Right hindlimb (tissue), 1 donor: ENCODE results near the gene SORCS2.

Experiments
- DNase-seq: peaks from one replicate; pipeline ENCODE4 v3.0.0-alpha.2; 2018

The SORCS2 gene

DNA sequence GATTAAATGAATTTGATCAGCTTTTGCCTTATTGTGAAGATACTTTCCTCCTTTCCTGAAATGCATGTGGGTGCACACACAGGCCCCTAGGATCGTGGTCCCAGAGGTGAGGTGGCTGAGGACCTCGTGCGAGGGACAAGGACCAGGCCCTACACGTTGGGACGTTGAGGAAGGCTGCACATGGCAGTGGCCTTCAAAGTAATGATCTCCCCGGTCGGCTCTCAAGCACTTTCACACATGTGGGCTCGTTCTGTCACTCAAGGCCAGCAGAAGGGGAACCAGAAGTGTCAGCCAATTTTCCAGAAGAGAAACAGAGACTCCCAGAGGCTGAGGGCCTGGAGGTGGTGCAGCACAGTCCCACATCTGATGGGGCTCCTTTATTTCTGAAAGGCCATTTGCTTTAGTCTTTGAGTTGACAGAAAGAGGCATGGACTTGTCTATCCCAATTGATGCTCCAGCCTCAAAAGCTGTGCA, 550.5 kb downstream of the SORCS2 start:
- DNase-seq = no peak

- no peak for DNase-seq
Measured at GRCh38 chr4:7744142-7744804, 551.9 kb downstream of the SORCS2 start.

DNA sequence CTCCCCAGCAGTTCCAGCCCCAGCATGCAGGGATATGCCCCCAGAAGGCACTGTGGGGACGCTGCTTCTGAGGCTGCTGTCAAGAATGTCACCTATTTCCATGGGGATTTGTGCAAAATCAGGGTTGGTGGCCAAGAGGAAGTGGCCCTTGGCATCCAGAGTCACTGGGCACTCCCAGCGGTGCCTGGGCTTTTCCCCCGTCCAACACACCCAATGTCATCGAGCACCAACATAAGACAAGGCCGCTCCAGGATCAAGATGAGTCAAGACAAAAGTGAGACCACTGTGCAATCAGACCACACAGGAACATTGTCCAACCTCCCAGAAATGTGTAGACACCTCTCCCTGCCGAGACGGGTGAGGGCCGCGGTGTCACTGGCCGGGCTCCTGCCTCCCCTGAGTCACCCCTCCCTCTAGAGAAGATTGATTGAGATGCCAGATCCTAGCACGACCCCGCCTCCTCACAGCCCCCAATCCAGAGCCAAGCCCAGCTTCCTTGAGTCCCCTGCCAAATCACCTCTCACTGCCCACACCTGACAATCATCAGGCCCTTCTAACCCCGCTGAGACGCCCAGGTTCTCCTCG, 553.1 kb downstream of the SORCS2 start:
- DNase-seq = no peak

DNA sequence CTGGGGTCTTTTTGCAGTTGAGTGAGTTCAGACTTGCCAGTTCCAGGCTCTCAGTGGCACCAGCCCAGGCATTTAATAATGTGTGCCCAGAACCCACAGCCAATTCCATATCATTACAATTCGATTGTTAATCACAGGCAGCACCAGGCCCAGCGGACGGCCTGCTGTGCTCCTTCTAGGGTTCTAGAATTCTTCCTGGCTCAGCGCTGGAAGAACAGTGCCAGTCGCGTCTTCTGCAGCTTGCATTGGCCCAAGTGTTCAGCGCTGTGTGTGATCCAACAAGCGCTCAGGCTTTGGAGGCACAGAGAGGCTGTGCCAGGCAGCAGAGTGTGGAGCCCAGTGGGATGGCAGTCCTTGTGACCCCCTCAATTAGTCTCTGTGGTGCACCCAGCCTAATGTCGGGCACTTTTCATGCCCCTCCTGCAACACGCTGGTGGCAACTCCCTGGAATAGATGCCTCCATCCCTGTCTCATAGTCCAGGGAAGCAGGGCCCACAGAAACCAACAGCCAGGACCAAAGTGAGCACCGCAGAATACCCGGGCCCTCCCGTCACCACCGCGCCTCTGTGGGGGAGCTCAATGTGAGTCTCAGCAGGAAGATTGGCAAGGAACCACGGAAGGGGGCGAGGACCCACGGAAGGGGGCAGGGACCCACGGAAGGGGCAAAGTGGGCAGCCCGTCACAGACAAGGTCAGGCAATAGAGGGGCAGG, 554.2 kb downstream of the SORCS2 start:
- no peak for DNase-seq

DNA sequence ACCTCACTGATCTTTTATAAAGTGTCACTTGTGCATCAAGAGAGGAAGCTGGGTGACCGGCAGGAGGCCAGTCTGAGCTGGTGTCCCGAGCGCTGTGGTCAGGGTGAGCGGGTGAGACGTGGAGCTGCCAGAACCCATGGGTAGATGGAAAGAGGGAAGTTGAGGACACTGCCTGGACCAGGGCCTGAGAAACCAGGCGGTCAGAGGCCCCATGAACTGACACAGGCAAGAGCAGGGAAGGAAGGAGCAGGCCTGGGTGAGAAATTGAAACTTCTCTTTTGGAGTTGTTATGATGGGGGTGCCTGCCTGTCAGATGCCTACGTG, 554.7 kb downstream of the SORCS2 start:
- no peak for DNase-seq

DNA sequence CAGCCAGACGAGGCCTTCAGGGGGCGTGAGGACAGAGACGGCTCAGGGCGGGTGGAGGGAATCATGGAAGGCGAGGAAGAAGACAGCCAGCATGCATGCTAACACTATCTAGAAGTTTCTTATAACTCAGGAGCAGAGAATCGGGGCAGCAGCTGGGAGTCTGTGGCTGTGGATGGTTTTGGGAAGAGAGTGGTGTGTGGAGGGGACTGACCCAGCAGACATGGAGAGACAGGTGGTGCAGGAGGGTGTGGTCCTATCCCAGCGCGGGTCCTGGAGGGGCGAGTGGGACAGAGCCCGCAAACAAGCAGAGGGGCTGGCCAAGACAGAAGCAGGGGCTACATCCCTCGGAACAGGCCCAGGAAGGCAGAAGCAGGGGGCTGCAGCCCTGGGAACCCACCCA, 555.2 kb downstream of the SORCS2 start:
- no peak for DNase-seq

DNA sequence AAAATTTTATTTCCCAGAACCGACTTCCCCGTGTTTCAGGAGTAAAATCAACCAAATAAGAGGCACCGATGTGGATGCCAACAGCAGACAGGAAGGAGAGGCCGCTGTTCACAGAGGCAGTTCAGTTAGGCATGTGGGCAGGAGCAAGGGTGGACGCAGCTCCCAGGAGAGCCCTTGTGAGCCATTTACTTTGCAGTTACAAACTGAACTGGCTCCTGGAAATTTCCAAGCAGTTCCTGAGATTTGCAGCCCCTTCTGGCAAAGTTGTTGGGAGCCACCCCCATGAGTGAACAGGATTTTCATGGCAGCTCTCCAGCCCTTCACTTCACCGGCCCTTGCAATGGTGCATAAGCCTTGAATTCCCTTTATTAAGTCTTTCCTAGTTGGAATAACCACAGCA, 558.2 kb downstream of the SORCS2 start:
- peak; percentile 61 for DNase-seq

DNA sequence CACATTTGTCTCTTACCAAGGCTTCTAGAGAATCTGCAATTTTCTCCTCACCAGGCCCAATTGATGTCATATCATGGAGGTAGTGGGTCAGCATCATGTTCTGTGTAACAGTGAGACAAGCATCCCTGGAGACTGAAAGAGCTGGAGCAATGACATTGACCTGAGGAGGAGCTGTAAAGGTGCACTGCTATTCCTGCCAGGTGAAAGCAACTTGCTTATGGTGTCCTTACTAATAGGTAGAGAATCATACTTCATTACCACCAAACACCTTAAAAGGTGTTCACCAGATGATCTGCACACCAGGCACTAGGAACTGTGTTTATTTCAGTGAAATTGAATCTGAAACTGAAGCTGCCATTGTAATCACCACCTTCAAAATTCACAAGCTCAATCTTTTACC, 558.6 kb downstream of the SORCS2 start:
- no peak for DNase-seq

DNA sequence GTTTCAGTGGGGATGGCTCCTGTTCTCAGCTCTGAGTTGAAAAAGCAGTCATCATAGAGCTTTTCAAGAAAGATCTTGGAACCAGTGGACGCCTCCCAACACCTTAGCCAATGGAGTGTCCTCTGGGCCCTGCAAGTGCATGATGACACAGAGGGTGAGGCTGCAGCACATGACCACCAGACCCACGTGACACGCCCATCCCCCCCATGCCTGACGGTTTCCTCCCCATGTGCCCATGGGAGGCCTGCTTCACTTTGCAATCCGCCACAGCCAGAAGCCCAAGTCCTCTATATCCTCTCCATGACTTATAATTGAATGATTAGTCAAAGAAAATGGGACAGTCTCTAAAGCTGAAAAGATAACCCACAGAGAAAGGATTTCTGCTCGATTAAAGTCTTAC, 560.3 kb downstream of the SORCS2 start:
- DNase-seq = no peak

- DNase-seq = no peak
Measured at GRCh38 chr4:7753271-7753670, 560.9 kb downstream of the SORCS2 start.

- DNase-seq = no peak
Measured at GRCh38 chr4:7753931-7754465, 561.7 kb downstream of the SORCS2 start.

DNA sequence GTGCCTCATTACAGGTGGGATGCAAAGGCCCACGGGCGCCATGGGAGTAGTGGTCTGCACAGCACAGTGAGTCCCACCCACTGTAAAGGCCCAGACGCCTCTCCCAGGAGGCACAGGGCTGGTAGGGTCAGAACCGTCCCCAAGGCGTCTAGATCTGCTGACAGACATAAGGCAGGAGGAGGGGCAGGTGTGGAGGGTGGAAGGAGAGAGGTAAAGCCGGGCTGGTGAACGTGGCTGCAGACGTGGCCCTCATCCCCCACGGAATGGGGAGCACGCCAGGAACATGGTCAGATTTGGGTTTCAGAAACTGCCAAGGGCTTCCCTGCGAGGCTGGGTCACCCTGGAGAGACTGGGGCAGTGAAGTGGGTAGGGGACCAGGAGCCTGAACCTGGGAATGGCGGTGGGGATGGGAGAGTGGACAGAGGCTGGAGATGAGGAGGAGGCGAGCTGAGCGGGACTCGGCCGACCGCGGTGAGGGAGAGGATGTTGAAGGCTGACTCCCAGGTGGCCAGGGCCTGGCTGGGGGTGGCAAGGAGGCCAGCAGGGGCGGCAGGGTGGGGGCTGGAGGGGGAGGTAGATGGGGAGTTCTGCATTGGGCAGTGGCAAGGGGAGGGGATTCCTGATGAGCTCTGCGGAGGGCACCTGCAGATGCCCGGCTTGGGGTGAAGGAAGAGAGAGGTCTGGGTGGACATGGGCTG, 562.4 kb downstream of the SORCS2 start:
- no peak for DNase-seq

DNA sequence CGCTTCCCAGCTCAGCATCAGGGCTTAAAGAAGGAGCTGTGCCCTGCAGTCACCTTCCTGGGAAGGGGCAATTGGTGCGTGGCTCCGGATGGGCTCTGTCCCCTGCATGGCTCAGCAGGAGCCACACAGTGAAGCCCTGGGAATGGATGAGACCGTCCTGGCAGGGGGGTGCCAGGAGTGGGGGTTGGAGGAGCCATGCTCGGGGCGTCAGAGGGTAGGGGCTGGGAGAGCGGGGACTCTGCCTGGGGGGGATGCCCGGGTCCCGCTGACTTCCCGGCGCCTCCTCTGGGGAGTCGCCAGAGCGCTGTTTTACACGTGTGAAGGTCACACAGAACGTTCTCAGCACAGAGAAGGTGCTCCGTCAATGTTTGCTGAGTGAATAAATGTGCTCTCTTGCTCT, 563.2 kb downstream of the SORCS2 start:
- no peak for DNase-seq

DNA sequence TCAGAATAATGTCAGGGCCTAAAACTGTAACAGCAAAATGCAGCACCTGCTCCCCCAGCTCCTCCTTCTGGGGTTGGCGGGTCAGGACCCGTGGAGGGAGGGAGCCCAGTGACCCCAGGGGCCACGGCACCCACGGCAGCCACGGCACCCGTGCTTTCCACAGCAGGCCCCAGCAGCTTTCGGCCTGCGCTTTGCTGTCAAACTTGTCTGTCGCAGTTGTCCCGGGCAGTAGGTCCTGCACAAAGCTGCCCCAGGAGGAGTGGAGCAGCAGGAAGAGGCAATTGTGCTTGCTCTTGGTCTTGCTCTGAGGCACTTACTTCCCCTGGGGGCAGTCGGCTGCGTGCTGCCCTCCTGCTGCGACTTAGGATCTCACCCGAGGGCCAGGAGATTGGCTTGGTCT, 563.7 kb downstream of the SORCS2 start:
- DNase-seq = no peak

GRCh38 chr4:7756561-7757355, 564.4 kb downstream of the SORCS2 start:
- DNase-seq = no peak

DNA sequence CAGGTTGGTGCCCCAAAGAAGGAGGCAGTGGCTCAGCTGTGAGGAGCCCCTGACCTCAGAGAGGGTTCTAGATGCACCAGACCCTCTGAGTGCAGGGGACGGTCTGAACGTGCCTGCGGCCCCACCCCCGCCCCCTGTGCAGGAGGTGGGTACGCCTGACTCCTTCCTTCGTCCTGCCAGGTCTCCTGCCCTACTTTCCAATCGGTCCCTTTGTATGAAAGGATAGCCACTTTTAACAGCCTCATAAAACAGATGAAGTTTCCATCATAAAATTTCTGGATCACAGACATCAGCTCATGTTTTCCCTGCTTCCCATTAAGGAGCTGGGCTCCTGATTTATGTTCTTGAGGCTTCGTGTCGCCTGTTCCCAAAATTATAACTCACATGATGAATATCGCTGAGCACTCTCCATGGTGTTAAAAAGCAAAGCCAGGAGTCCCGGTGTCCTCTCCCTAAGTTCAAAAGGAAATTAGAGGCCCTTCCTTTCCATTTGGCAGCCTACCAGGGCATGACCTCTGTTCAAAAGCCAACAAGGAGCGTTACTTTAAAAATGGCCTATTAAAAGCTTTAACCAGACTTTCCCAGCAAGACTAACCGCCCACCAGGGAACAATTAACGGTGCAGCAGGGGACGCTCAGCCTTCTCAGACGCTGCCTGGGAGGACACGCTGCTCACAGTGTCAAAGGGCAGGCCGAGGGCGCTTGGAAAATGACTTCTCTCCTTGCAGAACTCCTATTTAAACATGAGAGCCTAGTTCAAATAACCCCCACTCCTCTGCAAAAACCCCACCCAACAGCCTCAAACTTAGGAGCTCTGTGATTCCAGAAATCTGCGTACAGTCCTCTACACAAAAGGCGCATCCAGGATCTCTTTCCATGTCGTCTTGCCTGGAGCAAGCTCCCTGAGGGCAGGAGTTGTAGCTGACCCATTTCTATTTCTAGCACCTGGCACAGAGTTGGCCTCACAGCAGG, 565.4 kb downstream of the SORCS2 start:
- DNase-seq = no peak

- DNase-seq = no peak
Measured at GRCh38 chr4:7758476-7758875, 566.1 kb downstream of the SORCS2 start.

DNA sequence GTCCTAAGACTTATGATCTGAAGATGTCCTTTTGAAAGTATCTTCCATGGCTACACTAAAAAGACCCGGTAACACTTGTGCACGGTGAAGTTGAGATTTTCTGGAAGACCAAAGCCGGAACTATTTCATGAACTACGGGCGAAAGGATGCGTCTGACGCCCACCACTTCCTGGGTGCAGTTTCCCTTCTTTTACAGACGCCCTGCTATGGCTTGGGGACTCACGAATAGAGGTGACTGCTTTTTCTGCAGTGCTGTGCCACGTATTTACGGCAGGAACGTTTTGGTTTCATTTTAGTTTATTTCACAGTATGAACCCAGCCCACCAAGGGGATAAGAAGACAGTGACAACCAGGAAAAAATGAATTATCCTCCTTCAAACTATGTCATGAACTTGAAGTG, 566.9 kb downstream of the SORCS2 start:
- no peak for DNase-seq

GRCh38 chr4:7759635-7760034, 567.3 kb downstream of the SORCS2 start:
- no peak for DNase-seq

- no peak for DNase-seq
Measured at GRCh38 chr4:7760228-7760627, 567.9 kb downstream of the SORCS2 start.

DNA sequence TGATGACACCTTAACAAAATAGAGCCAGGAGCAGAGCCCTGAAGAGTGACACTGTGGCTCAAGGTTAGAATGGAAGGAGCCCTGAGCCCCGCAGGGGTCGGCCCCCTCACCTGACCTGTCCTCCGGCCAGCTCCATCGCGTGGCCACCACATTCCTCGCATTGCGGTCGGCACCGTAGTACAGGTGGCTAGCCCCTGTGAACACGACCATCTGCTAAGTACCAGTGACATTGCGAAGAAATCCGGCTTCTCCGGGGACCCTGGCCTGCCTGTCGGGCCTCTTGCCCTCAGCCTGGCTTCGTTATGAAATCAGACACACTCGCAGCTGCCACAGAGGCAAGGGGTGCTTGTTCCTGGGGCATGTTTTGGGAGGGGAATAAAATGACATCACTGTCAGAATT, 568.4 kb downstream of the SORCS2 start:
- DNase-seq = no peak

GRCh38 chr4:7761312-7761711, 569.0 kb downstream of the SORCS2 start:
- no peak for DNase-seq
